HepG2 (cell line): Measurements from ENCODE around the gene THUMPD1. TPM values are rescaled to one million over a fixed set of nuclear protein-coding genes. Genes with fewer than 3 reads are reported as not detected.

ENCODE experiments used
- AHR ChIP-seq: IDR thresholded peaks from 2 replicates; pipeline ENCODE4 v1.6.1; 2018; ENCODE audit warnings: missing genetic modification reagents, missing compliant biosample characterization
- AKAP8 ChIP-seq: sonication (generic); formaldehyde crosslinking; IDR thresholded peaks from 2 replicates; pipeline ENCODE4 v1.5.1; 2020; ENCODE audit warnings: mild to moderate bottlenecking, missing genetic modification reagents
- ASH2L ChIP-seq: fragments of 300-600, 200-600 bp; sonication (generic); IDR thresholded peaks from 2 replicates; pipeline ENCODE4 v1.7.0; 2017; ENCODE audit warnings: low read depth, mild to moderate bottlenecking, moderate library complexity, mixed read lengths, low read length; ENCODE audit not compliant: insufficient read length
- BHLHE40 ChIP-seq: IDR thresholded peaks from 2 replicates; pipeline ENCODE4 v1.6.1; 2011; ENCODE audit warnings: low read length, improper control_type of control experiment
- CAMTA2 ChIP-seq: sonication (generic); formaldehyde crosslinking; IDR thresholded peaks from 2 replicates; pipeline ENCODE4 v1.4.0; 2020; ENCODE audit warnings: mild to moderate bottlenecking, missing genetic modification reagents, borderline replicate concordance
- CBX1 ChIP-seq: IDR thresholded peaks from one replicate; pipeline ENCODE4 v1.6.1; 2016; ENCODE audit warnings: antibody characterized with exemption, low read depth
- JDP2 ChIP-seq: sonication (generic); formaldehyde crosslinking; IDR thresholded peaks from 2 replicates; pipeline ENCODE4 v1.8.1; 2022; ENCODE audit warnings: missing genetic modification reagents, borderline replicate concordance
- NKX3-1 ChIP-seq: sonication (generic); formaldehyde crosslinking; IDR thresholded peaks from 2 replicates; pipeline ENCODE4 v1.5.0; 2020; ENCODE audit warnings: missing genetic modification reagents
- POLR2G ChIP-seq: fragments of 200-400 bp; formaldehyde crosslinking; IDR thresholded peaks from 2 replicates; pipeline ENCODE4 v1.6.1; 2018; ENCODE audit warnings: mild to moderate bottlenecking, low read depth, low read length, moderate library complexity
- RARA ChIP-seq: IDR thresholded peaks from 2 replicates; pipeline ENCODE4 v1.6.1; 2016; ENCODE audit warnings: missing genetic modification reagents, missing compliant biosample characterization
- REPIN1 ChIP-seq: sonication (generic); formaldehyde crosslinking; IDR thresholded peaks from 2 replicates; pipeline ENCODE4 v1.8.0; 2022; ENCODE audit warnings: missing genetic modification reagents, low read depth, mild to moderate bottlenecking, borderline replicate concordance
- RORA ChIP-seq: sonication (generic); formaldehyde crosslinking; IDR thresholded peaks from 2 replicates; pipeline ENCODE4 v1.5.0; 2020; ENCODE audit warnings: mild to moderate bottlenecking, missing genetic modification reagents, moderate library complexity
- SP4 ChIP-seq: sonication (generic); formaldehyde crosslinking; IDR thresholded peaks from 2 replicates; pipeline ENCODE4 v1.8.1; 2023; ENCODE audit warnings: mild to moderate bottlenecking, missing genetic modification reagents
- SP5 ChIP-seq: IDR thresholded peaks from 2 replicates; pipeline ENCODE4 v1.6.1; 2016; ENCODE audit warnings: low read depth, borderline replicate concordance
- ZMAT3 ChIP-seq: sonication (generic); formaldehyde crosslinking; conservative IDR thresholded peaks from 2 replicates; pipeline ENCODE4 v1.7.0; 2021; ENCODE audit warnings: missing genetic modification reagents
- ZNF484 ChIP-seq: sonication (generic); formaldehyde crosslinking; IDR thresholded peaks from 2 replicates; pipeline ENCODE4 v1.5.1; 2020; ENCODE audit warnings: mild to moderate bottlenecking, low read depth, missing genetic modification reagents, borderline replicate concordance
- ZNF598 ChIP-seq: sonication (generic); formaldehyde crosslinking; IDR thresholded peaks from 2 replicates; pipeline ENCODE4 v1.5.1; 2020; ENCODE audit warnings: mild to moderate bottlenecking, missing genetic modification reagents, borderline replicate concordance
- ZNF674 ChIP-seq: sonication (generic); formaldehyde crosslinking; IDR thresholded peaks from 2 replicates; pipeline ENCODE4 v1.5.0; 2020; ENCODE audit warnings: low read depth, mild to moderate bottlenecking, missing genetic modification reagents
- ZZZ3 ChIP-seq: sonication (generic); formaldehyde crosslinking; IDR thresholded peaks from 2 replicates; pipeline ENCODE4 v1.4.0; 2020; ENCODE audit warnings: missing genetic modification reagents, mild to moderate bottlenecking, borderline replicate concordance
- polyA plus RNA-seq, 8 experiments: library from polyadenylated mRNA; depleted of rRNA in 3 of 8; stranded (reverse) in 7 of 8; unstranded in 1 of 8; fragments of >200 nt; fragmentation: Illumina TruSeq in 4 of 8; extraction: Trizol in 4 of 8; gene quantifications; 2 replicates each; pipeline versions ENCODE4 v1.2.1 to v1.2.3, GENCODE V29; 2011 to 2016; ENCODE audit warnings: low read depth in 4 of 8, missing spikeins in 1 of 8, mixed read lengths in 1 of 8; ENCODE audit not compliant: insufficient read depth in 1 of 8
- total RNA-seq, 5 experiments: library from RNA; depleted of rRNA; stranded (reverse); fragments of >200 nt; fragmentation: Illumina TruSeq; extraction: Trizol; gene quantifications; 2 replicates each; pipeline ENCODE4 v1.2.3, GENCODE V29; 2016; ENCODE audit warnings: low read depth in 1 of 5
- TF ChIP-seq, protein P1 (sequence below): sonication (generic); formaldehyde crosslinking; IDR thresholded peaks from 2 replicates; pipeline ENCODE4 v1.4.0; 2020; ENCODE audit warnings: mild to moderate bottlenecking, missing genetic modification reagents
- TF ChIP-seq, protein P2 (sequence below): sonication (generic); formaldehyde crosslinking; IDR thresholded peaks from 2 replicates; pipeline ENCODE4 v1.4.0; 2020; ENCODE audit warnings: mild to moderate bottlenecking, missing genetic modification reagents
- TF ChIP-seq, protein P3 (sequence below): IDR thresholded peaks from 2 replicates; pipeline ENCODE4 v1.6.1; 2016; ENCODE audit warnings: mild to moderate bottlenecking, missing biosample characterization, missing genetic modification reagents
- TF ChIP-seq, protein P4 (sequence below): sonication (generic); formaldehyde crosslinking; IDR thresholded peaks from 2 replicates; pipeline ENCODE4 v1.5.1; 2020; ENCODE audit warnings: missing genetic modification reagents, mild to moderate bottlenecking, borderline replicate concordance
- TF ChIP-seq, protein P5 (sequence below): sonication (generic); formaldehyde crosslinking; IDR thresholded peaks from 2 replicates; pipeline ENCODE4 v1.5.0; 2020; ENCODE audit warnings: missing genetic modification reagents

THUMPD1 gene
- total and polyA plus RNA-seq, 2 of the 13 experiments (the other 11 are each of a cell fraction or from before 2014, with no cell fraction given): 22.7 to 69.1 TPM

DNA sequence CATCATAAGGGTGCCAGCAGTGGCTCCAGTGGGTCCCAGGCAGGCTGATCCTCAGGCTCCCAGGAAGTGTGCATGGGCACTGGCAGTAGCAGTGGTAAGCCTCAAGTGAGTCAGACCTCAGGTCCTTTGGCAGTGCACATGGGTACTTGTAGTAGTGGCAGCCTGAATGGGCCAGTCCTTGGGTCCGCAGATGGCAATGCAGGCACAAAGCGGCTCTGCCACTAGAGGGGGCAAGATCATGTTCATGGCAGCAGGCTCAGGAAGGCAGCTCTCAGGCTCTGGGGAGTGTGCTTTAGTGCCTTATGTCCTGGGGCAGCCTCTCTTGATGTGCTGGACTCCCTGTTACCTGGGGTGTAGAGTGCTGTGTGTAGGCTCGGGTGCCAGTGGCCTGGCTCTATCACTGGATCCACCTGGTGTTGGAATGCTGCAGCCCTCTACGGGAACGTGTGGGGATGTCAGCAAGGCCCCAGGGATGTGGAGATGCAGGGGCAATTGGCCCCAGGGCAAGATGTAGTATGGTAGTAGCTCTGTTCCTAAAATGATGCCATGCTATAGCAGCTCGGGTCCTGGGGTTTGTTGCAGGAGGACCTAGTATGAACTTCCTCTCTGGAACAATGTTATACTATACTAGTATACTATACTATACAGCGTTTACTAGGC, 33.2 kb upstream of the THUMPD1 start (continued):
- TF ChIP-seq, protein P1, sequence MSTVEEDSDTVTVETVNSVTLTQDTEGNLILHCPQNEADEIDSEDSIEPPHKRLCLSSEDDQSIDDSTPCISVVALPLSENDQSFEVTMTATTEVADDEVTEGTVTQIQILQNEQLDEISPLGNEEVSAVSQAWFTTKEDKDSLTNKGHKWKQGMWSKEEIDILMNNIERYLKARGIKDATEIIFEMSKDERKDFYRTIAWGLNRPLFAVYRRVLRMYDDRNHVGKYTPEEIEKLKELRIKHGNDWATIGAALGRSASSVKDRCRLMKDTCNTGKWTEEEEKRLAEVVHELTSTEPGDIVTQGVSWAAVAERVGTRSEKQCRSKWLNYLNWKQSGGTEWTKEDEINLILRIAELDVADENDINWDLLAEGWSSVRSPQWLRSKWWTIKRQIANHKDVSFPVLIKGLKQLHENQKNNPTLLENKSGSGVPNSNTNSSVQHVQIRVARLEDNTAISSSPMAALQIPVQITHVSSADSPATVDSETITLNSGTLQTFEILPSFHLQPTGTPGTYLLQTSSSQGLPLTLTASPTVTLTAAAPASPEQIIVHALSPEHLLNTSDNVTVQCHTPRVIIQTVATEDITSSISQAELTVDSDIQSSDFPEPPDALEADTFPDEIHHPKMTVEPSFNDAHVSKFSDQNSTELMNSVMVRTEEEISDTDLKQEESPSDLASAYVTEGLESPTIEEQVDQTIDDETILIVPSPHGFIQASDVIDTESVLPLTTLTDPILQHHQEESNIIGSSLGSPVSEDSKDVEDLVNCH (CRISPR knock-in tag): no peak
- no peak for TF ChIP-seq SP5 (CRISPR knock-in tag)
- TF ChIP-seq CBX1: no peak
- TF ChIP-seq ASH2L: no peak
- no peak for TF ChIP-seq SP4 (CRISPR knock-in tag)
- no peak for TF ChIP-seq AKAP8 (CRISPR knock-in tag)
- no peak for TF ChIP-seq NKX3-1 (CRISPR knock-in tag)
- TF ChIP-seq RARA: no peak
- no peak for TF ChIP-seq RORA (CRISPR knock-in tag)
- TF ChIP-seq CAMTA2 (CRISPR knock-in tag): no peak
- no peak for TF ChIP-seq BHLHE40
- TF ChIP-seq, protein P2, sequence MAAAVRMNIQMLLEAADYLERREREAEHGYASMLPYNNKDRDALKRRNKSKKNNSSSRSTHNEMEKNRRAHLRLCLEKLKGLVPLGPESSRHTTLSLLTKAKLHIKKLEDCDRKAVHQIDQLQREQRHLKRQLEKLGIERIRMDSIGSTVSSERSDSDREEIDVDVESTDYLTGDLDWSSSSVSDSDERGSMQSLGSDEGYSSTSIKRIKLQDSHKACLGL: no peak
- no peak for TF ChIP-seq JDP2 (CRISPR knock-in tag)
- TF ChIP-seq POLR2G: no peak
- TF ChIP-seq, protein P3, sequence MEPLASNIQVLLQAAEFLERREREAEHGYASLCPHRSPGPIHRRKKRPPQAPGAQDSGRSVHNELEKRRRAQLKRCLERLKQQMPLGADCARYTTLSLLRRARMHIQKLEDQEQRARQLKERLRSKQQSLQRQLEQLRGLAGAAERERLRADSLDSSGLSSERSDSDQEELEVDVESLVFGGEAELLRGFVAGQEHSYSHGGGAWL (CRISPR knock-in tag): no peak
- TF ChIP-seq ZMAT3: no peak
- no peak for TF ChIP-seq AHR
- no peak for TF ChIP-seq REPIN1 (CRISPR knock-in tag)
- no peak for TF ChIP-seq ZNF484
- TF ChIP-seq ZNF674 (CRISPR knock-in tag): no peak
- TF ChIP-seq, protein P4, sequence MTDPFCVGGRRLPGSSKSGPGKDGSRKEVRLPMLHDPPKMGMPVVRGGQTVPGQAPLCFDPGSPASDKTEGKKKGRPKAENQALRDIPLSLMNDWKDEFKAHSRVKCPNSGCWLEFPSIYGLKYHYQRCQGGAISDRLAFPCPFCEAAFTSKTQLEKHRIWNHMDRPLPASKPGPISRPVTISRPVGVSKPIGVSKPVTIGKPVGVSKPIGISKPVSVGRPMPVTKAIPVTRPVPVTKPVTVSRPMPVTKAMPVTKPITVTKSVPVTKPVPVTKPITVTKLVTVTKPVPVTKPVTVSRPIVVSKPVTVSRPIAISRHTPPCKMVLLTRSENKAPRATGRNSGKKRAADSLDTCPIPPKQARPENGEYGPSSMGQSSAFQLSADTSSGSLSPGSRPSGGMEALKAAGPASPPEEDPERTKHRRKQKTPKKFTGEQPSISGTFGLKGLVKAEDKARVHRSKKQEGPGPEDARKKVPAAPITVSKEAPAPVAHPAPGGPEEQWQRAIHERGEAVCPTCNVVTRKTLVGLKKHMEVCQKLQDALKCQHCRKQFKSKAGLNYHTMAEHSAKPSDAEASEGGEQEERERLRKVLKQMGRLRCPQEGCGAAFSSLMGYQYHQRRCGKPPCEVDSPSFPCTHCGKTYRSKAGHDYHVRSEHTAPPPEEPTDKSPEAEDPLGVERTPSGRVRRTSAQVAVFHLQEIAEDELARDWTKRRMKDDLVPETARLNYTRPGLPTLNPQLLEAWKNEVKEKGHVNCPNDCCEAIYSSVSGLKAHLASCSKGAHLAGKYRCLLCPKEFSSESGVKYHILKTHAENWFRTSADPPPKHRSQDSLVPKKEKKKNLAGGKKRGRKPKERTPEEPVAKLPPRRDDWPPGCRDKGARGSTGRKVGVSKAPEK (CRISPR knock-in tag): 0 out of 2 replicates have a peak, but pooled peaks have one; percentile 64
- no peak for TF ChIP-seq ZNF598
- TF ChIP-seq ZZZ3 (CRISPR knock-in tag): 0 out of 2 replicates have a peak, but pooled peaks have one; percentile 30
- TF ChIP-seq, protein P5, sequence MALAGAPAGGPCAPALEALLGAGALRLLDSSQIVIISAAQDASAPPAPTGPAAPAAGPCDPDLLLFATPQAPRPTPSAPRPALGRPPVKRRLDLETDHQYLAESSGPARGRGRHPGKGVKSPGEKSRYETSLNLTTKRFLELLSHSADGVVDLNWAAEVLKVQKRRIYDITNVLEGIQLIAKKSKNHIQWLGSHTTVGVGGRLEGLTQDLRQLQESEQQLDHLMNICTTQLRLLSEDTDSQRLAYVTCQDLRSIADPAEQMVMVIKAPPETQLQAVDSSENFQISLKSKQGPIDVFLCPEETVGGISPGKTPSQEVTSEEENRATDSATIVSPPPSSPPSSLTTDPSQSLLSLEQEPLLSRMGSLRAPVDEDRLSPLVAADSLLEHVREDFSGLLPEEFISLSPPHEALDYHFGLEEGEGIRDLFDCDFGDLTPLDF: no peak
